ENCODE data around the gene COL13A1.

COL13A1 gene

GRCh38 chr10:69914398-69915214 lies 112.9 kb downstream of the COL13A1 start:
- H2AFZ ChIP-seq (ENCODE audit: low read length) = no peak overlapping the region
- H3K36me3 ChIP-seq (ENCODE audit: insufficient read depth, low read length) = no peaks in the 10 kb centered on the region
- no peak overlapping the region for H3K9ac ChIP-seq (ENCODE audit: low read length)
- no peak overlapping the region for H3K4me2 ChIP-seq (ENCODE audit: low read length)
- H3K9me3 ChIP-seq (ENCODE audit: low read length) = no peaks in the 10 kb centered on the region
- H3K27me3 ChIP-seq (ENCODE audit: insufficient read depth, low read length) = peaks cover 6% of the 10 kb centered on the region; the same call in 1 of the 2 replicates
- no peaks in the 10 kb centered on the region for H4K20me1 ChIP-seq (ENCODE audit: insufficient read depth, low read length)
- no peaks in the 10 kb centered on the region for H3K79me2 ChIP-seq (ENCODE audit: insufficient read depth, low read length)
- no peak for TF ChIP-seq EZH2 (IDR thresholded peaks at IDR 0.05; ENCODE audit: borderline replicate concordance, low read length)
- TF ChIP-seq CTCF (IDR thresholded peaks at IDR 0.05; ENCODE audit: low read length) = peak; percentile 87
- no peak overlapping the region for H3K27ac ChIP-seq (ENCODE audit: low read depth, low read length, poor library complexity, severe bottlenecking)
- no peaks in the 10 kb centered on the region for H3F3A ChIP-seq (ENCODE audit: insufficient read depth, low read length)
- H3K4me3 ChIP-seq (ENCODE audit: low read depth, low read length, poor library complexity, severe bottlenecking) = no peak overlapping the region
- H3K4me1 ChIP-seq (ENCODE audit: insufficient read depth, low read length, severe bottlenecking) = no peaks in the 10 kb centered on the region
- no peaks in the 10 kb centered on the region for H3K9me2 ChIP-seq (ENCODE audit: low read depth, low read length)

DNA sequence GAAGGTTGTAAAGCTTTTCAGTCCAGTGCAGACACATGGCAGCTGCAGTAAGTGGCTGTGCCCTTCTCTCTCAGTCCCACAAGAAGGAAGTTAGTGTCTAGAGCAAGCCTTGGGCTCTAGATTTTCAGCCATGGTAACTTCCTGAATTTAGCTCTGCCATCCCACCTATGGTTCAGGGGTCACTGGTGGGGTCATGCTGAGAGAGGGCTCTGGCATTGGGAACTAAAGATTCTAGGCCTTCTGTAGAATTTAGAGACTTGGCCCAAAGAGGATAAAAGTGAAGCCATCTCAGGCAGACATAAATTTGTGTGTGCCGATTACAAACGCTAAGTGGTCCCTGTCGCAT lies 113.5 kb downstream of the COL13A1 start:
- no peaks in the 10 kb centered on the region for H3K9me3 ChIP-seq (ENCODE audit: low read length)
- no peak overlapping the region for H3K27ac ChIP-seq (ENCODE audit: low read depth, low read length, poor library complexity, severe bottlenecking)
- peaks cover under 1% of the 10 kb centered on the region; the same call in 1 of the 2 replicates for H3K27me3 ChIP-seq (ENCODE audit: insufficient read depth, low read length)
- TF ChIP-seq CTCF (IDR thresholded peaks at IDR 0.05; ENCODE audit: low read length) = no peak
- TF ChIP-seq EZH2 (IDR thresholded peaks at IDR 0.05; ENCODE audit: borderline replicate concordance, low read length) = no peak
- H3K79me2 ChIP-seq (ENCODE audit: insufficient read depth, low read length) = no peaks in the 10 kb centered on the region
- no peak overlapping the region for H3K4me3 ChIP-seq (ENCODE audit: low read depth, low read length, poor library complexity, severe bottlenecking)
- H3K9me2 ChIP-seq (ENCODE audit: low read depth, low read length) = no peaks in the 10 kb centered on the region
- no peak overlapping the region for H3K9ac ChIP-seq (ENCODE audit: low read length)
- H2AFZ ChIP-seq (ENCODE audit: low read length) = no peak overlapping the region
- H3K4me2 ChIP-seq (ENCODE audit: low read length) = no peak overlapping the region
- no peaks in the 10 kb centered on the region for H3F3A ChIP-seq (ENCODE audit: insufficient read depth, low read length)
- no peaks in the 10 kb centered on the region for H4K20me1 ChIP-seq (ENCODE audit: insufficient read depth, low read length)
- H3K4me1 ChIP-seq (ENCODE audit: insufficient read depth, low read length, severe bottlenecking) = no peaks in the 10 kb centered on the region
- no peaks in the 10 kb centered on the region for H3K36me3 ChIP-seq (ENCODE audit: insufficient read depth, low read length)

DNA sequence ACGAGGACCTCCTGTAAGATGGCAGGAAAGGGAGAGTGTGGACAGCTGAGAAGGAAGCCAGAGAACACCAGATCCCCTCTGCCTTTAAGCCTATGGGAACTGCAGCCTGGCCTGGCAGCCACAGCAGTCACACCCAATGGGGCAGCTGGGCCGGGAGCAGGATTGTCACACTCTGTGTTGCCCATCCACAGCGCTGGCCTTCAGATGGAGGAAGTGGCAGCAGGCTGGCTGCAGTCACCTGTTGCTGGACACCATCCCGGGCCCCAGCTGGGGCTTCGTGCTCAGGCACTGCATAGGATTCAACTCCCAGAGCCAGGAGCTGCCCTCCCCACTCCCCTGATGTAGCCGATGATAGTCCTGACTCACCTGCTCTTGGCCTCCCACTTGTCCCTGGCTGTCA lies 114.4 kb downstream of the COL13A1 start:
- Histone ChIP-seq H3K9me2 (ENCODE audit: low read depth, low read length) (no peaks in the 10 kb centered on the region), H3K4me3 (ENCODE audit: low read depth, low read length, poor library complexity, severe bottlenecking) (no peak overlapping the region), H3K9ac (ENCODE audit: low read length) (no peak overlapping the region), H3K36me3 (ENCODE audit: insufficient read depth, low read length) (no peaks in the 10 kb centered on the region), H3K4me2 (ENCODE audit: low read length) (no peak overlapping the region), H3K27ac (ENCODE audit: low read depth, low read length, poor library complexity, severe bottlenecking) (no peak overlapping the region), H4K20me1 (ENCODE audit: insufficient read depth, low read length) (no peaks in the 10 kb centered on the region), H2AFZ (ENCODE audit: low read length) (no peak overlapping the region), H3K27me3 (ENCODE audit: insufficient read depth, low read length) (0 out of 2 replicates have a peak, but pooled peaks cover 5% of the 10 kb centered on the region), H3F3A (ENCODE audit: insufficient read depth, low read length) (no peaks in the 10 kb centered on the region), H3K9me3 (ENCODE audit: low read length) (no peaks in the 10 kb centered on the region), H3K79me2 (ENCODE audit: insufficient read depth, low read length) (no peaks in the 10 kb centered on the region), H3K4me1 (ENCODE audit: insufficient read depth, low read length, severe bottlenecking) (no peaks in the 10 kb centered on the region)
- TF ChIP-seq EZH2 (IDR thresholded peaks at IDR 0.05; ENCODE audit: borderline replicate concordance, low read length) (no peak), CTCF (IDR thresholded peaks at IDR 0.05; ENCODE audit: low read length) (no peak)
